K562 (cell line): ENCODE results near the gene BCAN. TPM values are rescaled to one million over a fixed set of nuclear protein-coding genes. Genes with fewer than 3 reads are reported as not detected.
A peak's percentile ranks its signal among the peaks of the same experiment; 100 is the strongest.

ENCODE experiments used
- ARNT ChIP-seq, 2 experiments: fragments of 450-650 bp; IDR thresholded peaks; 2 replicates each; pipeline ENCODE4 v1.6.1; 2016; ENCODE audit warnings: mild to moderate bottlenecking in 1 of 2
- CBX5 ChIP-seq: IDR thresholded peaks from 2 replicates; pipeline ENCODE4 v1.6.1; 2014; ENCODE audit warnings: low read depth, borderline replicate concordance
- EP300 ChIP-seq: IDR thresholded peaks from 2 replicates; pipeline ENCODE4 v1.6.1; 2012; ENCODE audit warnings: low read length, improper control_type of control experiment
- ESRRA ChIP-seq: fragments of 450-650 bp; IDR thresholded peaks from 2 replicates; pipeline ENCODE4 v1.6.1; 2014; ENCODE audit warnings: low read depth, mild to moderate bottlenecking, moderate library complexity, borderline replicate concordance
- FOXK2 ChIP-seq, 2 experiments: fragments of 450-650 bp; IDR thresholded peaks in 1 of 2; conservative IDR thresholded peaks in 1 of 2; 2 replicates each; pipeline ENCODE4 v1.6.1; 2016; ENCODE audit warnings: low read depth in 2 of 2, mild to moderate bottlenecking in 1 of 2
- KDM1A ChIP-seq, 2 experiments: fragments of 450-650 bp; IDR thresholded peaks; 2 replicates each; pipeline ENCODE4 v1.6.1; 2016; ENCODE audit warnings: mild to moderate bottlenecking in 2 of 2
- NCOR1 ChIP-seq: fragments of 450-650 bp; IDR thresholded peaks from 2 replicates; pipeline ENCODE4 v1.6.1; 2016; ENCODE audit warnings: mild to moderate bottlenecking, moderate library complexity
- PCBP2 ChIP-seq: fragments of 200-400 bp; formaldehyde crosslinking; IDR thresholded peaks from 2 replicates; pipeline ENCODE4 v1.6.1; 2018; ENCODE audit warnings: low read length, low read depth, mild to moderate bottlenecking, moderate library complexity; ENCODE audit not compliant: poor library complexity, severe bottlenecking
- SAFB ChIP-seq: fragments of 200-400 bp; formaldehyde crosslinking; IDR thresholded peaks from 2 replicates; pipeline ENCODE4 v1.6.1; 2017; ENCODE audit warnings: low read depth, low read length, borderline replicate concordance
- SMARCA5 ChIP-seq: fragments of 450-650 bp; IDR thresholded peaks from 2 replicates; pipeline ENCODE4 v1.6.1; 2016
- TCF3 ChIP-seq: sonication (generic); formaldehyde crosslinking; IDR thresholded peaks from 2 replicates; pipeline ENCODE4 v1.4.0; 2020; ENCODE audit warnings: mild to moderate bottlenecking, missing genetic modification reagents
- ZNF263 ChIP-seq: sonication (generic); formaldehyde crosslinking; IDR thresholded peaks from 2 replicates; pipeline ENCODE4 v1.8.0; 2022; ENCODE audit warnings: mild to moderate bottlenecking, missing genetic modification reagents, borderline replicate concordance
- polyA plus RNA-seq, 8 experiments: library from polyadenylated mRNA; depleted of rRNA in 4 of 8; stranded (reverse) in 5 of 8; unstranded in 3 of 8; fragments of >200 nt; fragmentation: Nextera tagmentation in 2 of 8; fragmentation: Illumina TruSeq in 1 of 8; extraction: Ambion mirVana in 2 of 8; extraction: Trizol in 1 of 8; gene quantifications; 2 replicates each; pipeline versions ENCODE4 v1.2.1 to v1.2.3, GENCODE V29; 2011 to 2014; ENCODE audit warnings: inconsistent platforms in 1 of 8, missing spikeins in 1 of 8
- total RNA-seq, 7 experiments: library from RNA; depleted of rRNA in 6 of 7; stranded (reverse); fragments of >200 nt in 6 of 7; fragmentation: Illumina TruSeq in 2 of 7; extraction: Trizol in 2 of 7; gene quantifications; 2 replicates each; pipeline versions ENCODE4 v1.2.1 to v1.2.3, GENCODE V29; 2011 to 2021; ENCODE audit warnings: low replicate concordance in 1 of 7
- TF ChIP-seq, protein P1 (sequence below): fragments of 450-650 bp; formaldehyde crosslinking; IDR thresholded peaks from 2 replicates; pipeline ENCODE4 v1.4.0; 2020; ENCODE audit warnings: mild to moderate bottlenecking
- TF ChIP-seq, protein P2 (sequence below): fragments of 250-450 bp; sonication (Bioruptor Pico); IDR thresholded peaks from 2 replicates; pipeline ENCODE4 v1.5.0; 2020; ENCODE audit warnings: mild to moderate bottlenecking, borderline replicate concordance
- TF ChIP-seq, protein P3 (sequence below), 2 experiments: fragments of 450-650 bp in 1 of 2; sonication (generic) in 1 of 2; formaldehyde crosslinking in 1 of 2; IDR thresholded peaks; 2 replicates each; pipeline versions ENCODE4 v1.7.1 to v1.9.0; 2016 to 2022; ENCODE audit warnings: inconsistent platforms in 1 of 2, mild to moderate bottlenecking in 1 of 2, missing genetic modification reagents in 1 of 2

The BCAN gene
- total and polyA plus RNA-seq, 9 of the 15 experiments (the other 6 are each of a cell fraction or from before 2014, with no cell fraction given): 0.04 to 0.33 (median 0.14) TPM; not detected in 5

DNA sequence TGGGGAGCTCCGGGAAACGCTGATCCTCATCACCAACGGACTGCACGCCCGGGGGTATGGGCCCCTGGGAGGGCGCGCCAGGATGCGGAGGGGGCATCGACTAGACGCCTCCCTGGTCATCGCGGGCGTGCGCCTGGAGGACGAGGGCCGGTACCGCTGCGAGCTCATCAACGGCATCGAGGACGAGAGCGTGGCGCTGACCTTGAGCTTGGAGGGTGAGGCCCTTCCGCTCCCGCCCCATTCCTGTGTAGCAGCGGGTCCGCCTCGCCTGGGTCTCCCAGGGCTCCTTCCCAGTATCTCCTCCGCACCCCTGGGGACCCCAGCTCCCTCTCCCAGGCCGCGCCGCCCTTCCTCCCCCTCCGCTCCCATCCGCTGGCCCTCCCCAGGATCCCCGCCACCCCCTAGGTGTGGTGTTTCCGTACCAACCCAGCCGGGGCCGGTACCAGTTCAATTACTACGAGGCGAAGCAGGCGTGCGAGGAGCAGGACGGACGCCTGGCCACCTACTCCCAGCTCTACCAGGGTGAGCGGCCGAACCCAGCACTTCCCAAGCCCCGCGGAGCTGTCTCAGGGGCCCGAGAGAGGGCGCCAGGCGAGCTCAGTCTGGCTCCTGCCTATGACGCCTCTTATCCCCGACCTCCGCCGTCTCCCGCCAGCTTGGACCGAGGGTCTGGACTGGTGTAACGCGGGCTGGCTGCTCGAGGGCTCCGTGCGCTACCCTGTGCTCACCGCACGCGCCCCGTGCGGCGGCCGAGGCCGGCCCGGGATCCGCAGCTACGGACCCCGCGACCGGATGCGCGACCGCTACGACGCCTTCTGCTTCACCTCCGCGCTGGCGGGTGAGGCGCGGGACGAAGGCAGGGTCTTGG lies 17.7 kb upstream of the BCAN start (continued):
- TF ChIP-seq NCOR1: no peak
- peak; percentile 24; the same call in 1 of the 2 replicates for TF ChIP-seq ESRRA
- TF ChIP-seq FOXK2 (conservative IDR thresholded peaks at IDR 0.05 in 1 of 2, IDR thresholded peaks at IDR 0.05 in 1 of 2; ENCODE audit: low read depth in 2 of 2): peak in 1 of 2 experiments; percentile 19; a peak in 1 of 4 replicates
- no peak for TF ChIP-seq ARNT (IDR thresholded peaks at IDR 0.05)
- TF ChIP-seq KDM1A (IDR thresholded peaks at IDR 0.05): no peak
- no peak for TF ChIP-seq ZNF263 (CRISPR knock-in tag)
- TF ChIP-seq, protein P1, sequence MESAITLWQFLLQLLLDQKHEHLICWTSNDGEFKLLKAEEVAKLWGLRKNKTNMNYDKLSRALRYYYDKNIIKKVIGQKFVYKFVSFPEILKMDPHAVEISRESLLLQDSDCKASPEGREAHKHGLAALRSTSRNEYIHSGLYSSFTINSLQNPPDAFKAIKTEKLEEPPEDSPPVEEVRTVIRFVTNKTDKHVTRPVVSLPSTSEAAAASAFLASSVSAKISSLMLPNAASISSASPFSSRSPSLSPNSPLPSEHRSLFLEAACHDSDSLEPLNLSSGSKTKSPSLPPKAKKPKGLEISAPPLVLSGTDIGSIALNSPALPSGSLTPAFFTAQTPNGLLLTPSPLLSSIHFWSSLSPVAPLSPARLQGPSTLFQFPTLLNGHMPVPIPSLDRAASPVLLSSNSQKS (CRISPR knock-in tag): no peak
- TF ChIP-seq, protein P2, sequence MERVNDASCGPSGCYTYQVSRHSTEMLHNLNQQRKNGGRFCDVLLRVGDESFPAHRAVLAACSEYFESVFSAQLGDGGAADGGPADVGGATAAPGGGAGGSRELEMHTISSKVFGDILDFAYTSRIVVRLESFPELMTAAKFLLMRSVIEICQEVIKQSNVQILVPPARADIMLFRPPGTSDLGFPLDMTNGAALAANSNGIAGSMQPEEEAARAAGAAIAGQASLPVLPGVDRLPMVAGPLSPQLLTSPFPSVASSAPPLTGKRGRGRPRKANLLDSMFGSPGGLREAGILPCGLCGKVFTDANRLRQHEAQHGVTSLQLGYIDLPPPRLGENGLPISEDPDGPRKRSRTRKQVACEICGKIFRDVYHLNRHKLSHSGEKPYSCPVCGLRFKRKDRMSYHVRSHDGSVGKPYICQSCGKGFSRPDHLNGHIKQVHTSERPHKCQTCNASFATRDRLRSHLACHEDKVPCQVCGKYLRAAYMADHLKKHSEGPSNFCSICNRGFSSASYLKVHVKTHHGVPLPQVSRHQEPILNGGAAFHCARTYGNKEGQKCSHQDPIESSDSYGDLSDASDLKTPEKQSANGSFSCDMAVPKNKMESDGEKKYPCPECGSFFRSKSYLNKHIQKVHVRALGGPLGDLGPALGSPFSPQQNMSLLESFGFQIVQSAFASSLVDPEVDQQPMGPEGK (CRISPR knock-in tag): no peak
- TF ChIP-seq SMARCA5: no peak
- TF ChIP-seq, protein P3, sequence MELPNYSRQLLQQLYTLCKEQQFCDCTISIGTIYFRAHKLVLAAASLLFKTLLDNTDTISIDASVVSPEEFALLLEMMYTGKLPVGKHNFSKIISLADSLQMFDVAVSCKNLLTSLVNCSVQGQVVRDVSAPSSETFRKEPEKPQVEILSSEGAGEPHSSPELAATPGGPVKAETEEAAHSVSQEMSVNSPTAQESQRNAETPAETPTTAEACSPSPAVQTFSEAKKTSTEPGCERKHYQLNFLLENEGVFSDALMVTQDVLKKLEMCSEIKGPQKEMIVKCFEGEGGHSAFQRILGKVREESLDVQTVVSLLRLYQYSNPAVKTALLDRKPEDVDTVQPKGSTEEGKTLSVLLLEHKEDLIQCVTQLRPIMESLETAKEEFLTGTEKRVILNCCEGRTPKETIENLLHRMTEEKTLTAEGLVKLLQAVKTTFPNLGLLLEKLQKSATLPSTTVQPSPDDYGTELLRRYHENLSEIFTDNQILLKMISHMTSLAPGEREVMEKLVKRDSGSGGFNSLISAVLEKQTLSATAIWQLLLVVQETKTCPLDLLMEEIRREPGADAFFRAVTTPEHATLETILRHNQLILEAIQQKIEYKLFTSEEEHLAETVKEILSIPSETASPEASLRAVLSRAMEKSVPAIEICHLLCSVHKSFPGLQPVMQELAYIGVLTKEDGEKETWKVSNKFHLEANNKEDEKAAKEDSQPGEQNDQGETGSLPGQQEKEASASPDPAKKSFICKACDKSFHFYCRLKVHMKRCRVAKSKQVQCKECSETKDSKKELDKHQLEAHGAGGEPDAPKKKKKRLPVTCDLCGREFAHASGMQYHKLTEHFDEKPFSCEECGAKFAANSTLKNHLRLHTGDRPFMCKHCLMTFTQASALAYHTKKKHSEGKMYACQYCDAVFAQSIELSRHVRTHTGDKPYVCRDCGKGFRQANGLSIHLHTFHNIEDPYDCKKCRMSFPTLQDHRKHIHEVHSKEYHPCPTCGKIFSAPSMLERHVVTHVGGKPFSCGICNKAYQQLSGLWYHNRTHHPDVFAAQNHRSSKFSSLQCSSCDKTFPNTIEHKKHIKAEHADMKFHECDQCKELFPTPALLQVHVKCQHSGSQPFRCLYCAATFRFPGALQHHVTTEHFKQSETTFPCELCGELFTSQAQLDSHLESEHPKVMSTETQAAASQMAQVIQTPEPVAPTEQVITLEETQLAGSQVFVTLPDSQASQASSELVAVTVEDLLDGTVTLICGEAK (IDR thresholded peaks at IDR 0.05): no peak
- TF ChIP-seq, protein P3 (CRISPR knock-in tag; IDR thresholded peaks at IDR 0.05): no peak
- TF ChIP-seq EP300: no peak
- no peak for TF ChIP-seq TCF3
- TF ChIP-seq CBX5: peak; percentile 20; the same call in 1 of the 2 replicates
- no peak for TF ChIP-seq SAFB
- no peak for TF ChIP-seq PCBP2
